MM.1S (cell line): Measurements from ENCODE around the gene FOXG1.

Experiments used
- CTCF ChIP-seq: fragments of 300-600 bp; sonication (generic); IDR thresholded peaks from 2 replicates; pipeline ENCODE4 v1.5.1; 2016; ENCODE audit warnings: antibody characterized with exemption, low read length, mixed read lengths
- EZH2 ChIP-seq: fragments of 300-600 bp; sonication (generic); optimal IDR thresholded peaks from 2 replicates; pipeline ENCODE3; 2017; ENCODE audit warnings: low read depth, mild to moderate bottlenecking, antibody characterized with exemption, low read length, mixed read lengths
- EZH2phosphoT487 ChIP-seq: fragments of 300-600 bp; sonication (generic); IDR thresholded peaks from 2 replicates; pipeline ENCODE4 v1.6.1; 2018; ENCODE audit warnings: antibody characterized with exemption, low read length

- no peak for TF ChIP-seq CTCF
- no peak for TF ChIP-seq EZH2
- TF ChIP-seq EZH2phosphoT487 = no peak
These were observed 6.1 kb upstream of the FOXG1 start for GRCh38 chr14:28760431-28760996.
